ENCODE measurements around the gene WDSUB1.

GRCh38 chr2:159200498-159200897 is 86.0 kb downstream of the WDSUB1 start:
- TF ChIP-seq CTCF (conservative IDR thresholded peaks at IDR 0.05), result no peak
- no peak for TF ChIP-seq EZH2 (IDR thresholded peaks at IDR 0.05; ENCODE audit: low read depth)

Data from PC-9 (cell line).